HG03469 (cell line): ENCODE data around the gene SAMM50.

ENCODE experiments used
- ATAC-seq: cut with Tn5 transposase; IDR thresholded peaks from one replicate; pipeline ENCODE4 v1.9.1; 2021; ENCODE audit warnings: mild to moderate bottlenecking, moderate library complexity, moderate number of reproducible peaks; ENCODE audit not compliant: unreplicated experiment

Gene SAMM50

GRCh38 chr22:43955040-43955882 lies at the start of gene SAMM50:
Gene SAMM50 (plus strand): TSS chr22:43955442. CDS start chr22:43955578, 136 bp downstream.
- ATAC-seq, result peak; percentile 61

- ATAC-seq, result no peak
Observed at GRCh38 chr22:43905681-43906080, 49.6 kb upstream of the SAMM50 start.

- ATAC-seq, result no peak
Observed at GRCh38 chr22:43909708-43910107, 45.5 kb upstream of the SAMM50 start.

GRCh38 chr22:43910178-43910695 lies 45.0 kb upstream of the SAMM50 start:
- no peak for ATAC-seq

GRCh38 chr22:43911351-43911750 lies 43.9 kb upstream of the SAMM50 start:
- no peak for ATAC-seq

- ATAC-seq, result no peak
Observed at GRCh38 chr22:43917521-43917920, 37.7 kb upstream of the SAMM50 start.

GRCh38 chr22:43919106-43919973 lies 35.9 kb upstream of the SAMM50 start:
- ATAC-seq, result no peak

- no peak for ATAC-seq
Observed at GRCh38 chr22:43921370-43921769, 33.9 kb upstream of the SAMM50 start.

- no peak for ATAC-seq
Observed at GRCh38 chr22:43922123-43922522, 33.1 kb upstream of the SAMM50 start.

GRCh38 chr22:43923191-43923590 lies 32.1 kb upstream of the SAMM50 start:
- ATAC-seq, result no peak

GRCh38 chr22:43923631-43924464 lies 31.4 kb upstream of the SAMM50 start, which contains the start of gene PNPLA3:
Gene PNPLA3 (plus strand): TSS chr22:43923805. CDS start chr22:43923912, 107 bp downstream.
- no peak for ATAC-seq

- ATAC-seq, result no peak
Observed at GRCh38 chr22:43924877-43925276, 30.4 kb upstream of the SAMM50 start.

- ATAC-seq, result no peak
Observed at GRCh38 chr22:43925433-43926348, 29.6 kb upstream of the SAMM50 start.

GRCh38 chr22:43926349-43926710 lies 28.9 kb upstream of the SAMM50 start:
- ATAC-seq, result no peak

GRCh38 chr22:43928468-43928867 lies 26.8 kb upstream of the SAMM50 start:
- no peak for ATAC-seq

- no peak for ATAC-seq
Observed at GRCh38 chr22:43928908-43929307, 26.3 kb upstream of the SAMM50 start.

- ATAC-seq, result no peak
Observed at GRCh38 chr22:43931771-43932170, 23.5 kb upstream of the SAMM50 start.

GRCh38 chr22:43941449-43941848 lies 13.8 kb upstream of the SAMM50 start:
- no peak for ATAC-seq

GRCh38 chr22:43944670-43945430 lies 10.4 kb upstream of the SAMM50 start:
- ATAC-seq, result no peak
